HepG2 (cell line): Measurements from ENCODE around the gene SELENOI.

ENCODE experiments used
- ATF4 ChIP-seq, 2 experiments: fragments of 450-650 bp in 1 of 2; sonication (generic) in 1 of 2; formaldehyde crosslinking; IDR thresholded peaks; 2 replicates each; pipeline versions ENCODE4 v1.5.0 to v1.8.0; 2020 to 2022; ENCODE audit warnings: mild to moderate bottlenecking in 1 of 2, missing genetic modification reagents in 1 of 2
- ATF6 ChIP-seq: sonication (generic); formaldehyde crosslinking; conservative IDR thresholded peaks from 2 replicates; pipeline ENCODE4 v1.4.0; 2020; ENCODE audit warnings: missing genetic modification reagents
- CCAR2 ChIP-seq: fragments of 200-400 bp; formaldehyde crosslinking; optimal IDR thresholded peaks from 2 replicates; pipeline ENCODE3; 2018; ENCODE audit warnings: low read depth, mild to moderate bottlenecking, low read length, moderate library complexity
- CTCF ChIP-seq: sonication (generic); formaldehyde crosslinking; IDR thresholded peaks from 2 replicates; pipeline ENCODE4 v1.5.0; 2020; ENCODE audit warnings: mild to moderate bottlenecking, missing genetic modification reagents, moderate library complexity
- JUND ChIP-seq: sonication (generic); formaldehyde crosslinking; IDR thresholded peaks from 2 replicates; pipeline ENCODE4 v1.8.0; 2022; ENCODE audit warnings: mild to moderate bottlenecking, missing genetic modification reagents
- KLF9 ChIP-seq: IDR thresholded peaks from 2 replicates; pipeline ENCODE4 v1.6.1; 2016; ENCODE audit warnings: low read depth
- NBN ChIP-seq: fragments of 450-650 bp; conservative IDR thresholded peaks from 2 replicates; pipeline ENCODE4 v1.6.1; 2017
- PHF21A ChIP-seq: sonication (generic); formaldehyde crosslinking; IDR thresholded peaks from 2 replicates; pipeline ENCODE4 v1.5.0; 2020; ENCODE audit warnings: mild to moderate bottlenecking, missing genetic modification reagents
- SNAPC5 ChIP-seq: sonication (generic); formaldehyde crosslinking; IDR thresholded peaks from 2 replicates; pipeline ENCODE4 v1.8.1; 2023; ENCODE audit warnings: mild to moderate bottlenecking, missing genetic modification reagents, borderline replicate concordance
- TFE3 ChIP-seq: IDR thresholded peaks from 2 replicates; pipeline ENCODE4 v1.6.1; 2016
- YY1 ChIP-seq: IDR thresholded peaks from 2 replicates; pipeline ENCODE4 v1.6.1; 2011; ENCODE audit warnings: low read length, low read depth, moderate library complexity, mild to moderate bottlenecking; ENCODE audit not compliant: insufficient read depth, insufficient replicate concordance
- ZHX2 ChIP-seq, 2 experiments: sonication (generic) in 1 of 2; formaldehyde crosslinking in 1 of 2; IDR thresholded peaks; 2 replicates each; pipeline versions ENCODE4 v1.6.1 to v1.9.0; 2014 to 2022; ENCODE audit warnings: antibody characterized with exemption in 1 of 2, borderline replicate concordance in 1 of 2, inconsistent platforms in 1 of 2, low read depth in 1 of 2, missing genetic modification reagents in 1 of 2
- ZNF513 ChIP-seq: sonication (generic); formaldehyde crosslinking; conservative IDR thresholded peaks from 2 replicates; pipeline ENCODE4 v1.5.0; 2020; ENCODE audit warnings: missing genetic modification reagents
- ZNF775 ChIP-seq: sonication (generic); formaldehyde crosslinking; IDR thresholded peaks from 2 replicates; pipeline ENCODE4 v1.4.0; 2020; ENCODE audit warnings: missing genetic modification reagents, mild to moderate bottlenecking, moderate library complexity, borderline replicate concordance

- TF ChIP-seq KLF9 (CRISPR knock-in tag) (no peak), ZNF775 (CRISPR knock-in tag) (no peak), CCAR2 (no peak), CTCF (CRISPR knock-in tag) (no peak), ZNF513 (no peak), JUND (CRISPR knock-in tag) (no peak), ATF4 (CRISPR knock-in tag; IDR thresholded peaks at IDR 0.05) (no peak), ZHX2 (IDR thresholded peaks at IDR 0.05; ENCODE audit: low read depth) (no peak), ZHX2 (CRISPR knock-in tag; IDR thresholded peaks at IDR 0.05; ENCODE audit: borderline replicate concordance) (no peak), TFE3 (no peak), PHF21A (CRISPR knock-in tag) (no peak), YY1 (no peak), NBN (no peak), ATF6 (CRISPR knock-in tag) (no peak), SNAPC5 (no peak)
Measured at GRCh38 chr2:26335231-26335630, 10.7 kb upstream of the SELENOI start.
